H1 (cell line): ENCODE measurements around the gene GSG1L. TPM values are rescaled to one million over a fixed set of nuclear protein-coding genes. Genes with fewer than 3 reads are reported as not detected.

ENCODE experiments used
- CTCF ChIA-PET: fragments of 300-600 bp; sonication (Branson Sonifier 250); formaldehyde crosslinking; loops from one replicate; lab custom pipeline; 2021; ENCODE audit not compliant: partially characterized antibody; lab: Charles Lee
- POLR2A ChIA-PET: fragments of 300-600 bp; sonication (Branson Sonifier 250); formaldehyde crosslinking; loops from one replicate; lab custom pipeline; 2021; ENCODE audit warnings: inconsistent platforms; ENCODE audit not compliant: partially characterized antibody; lab: Charles Lee
- DNase-seq, 2 experiments: peaks; one replicate each; pipeline versions ENCODE4 v3.0.0 to v3.0.0-alpha.2; 2010 to 2022; ENCODE audit warnings: low spot score in 2 of 2, low read depth in 1 of 2, mixed read lengths in 1 of 2
- FAIRE-seq: peaks from 2 replicates; lab custom pipeline; 2011; peaks lifted over from hg19 to GRCh38; lab: Jason Lieb, UNC
- H2AFZ ChIP-seq: 2 replicates; pipeline ENCODE4 v1.8.1; 2012; ENCODE audit warnings: low read length, inconsistent platforms
- H2AK5ac ChIP-seq: 2 replicates; pipeline ENCODE4 v1.6.1; 2013; ENCODE audit warnings: low read depth, low read length
- H2BK120ac ChIP-seq: replicated peaks from 2 replicates; pipeline ENCODE3; 2013; ENCODE audit warnings: low read depth, low read length, inconsistent platforms
- H2BK12ac ChIP-seq: 2 replicates; pipeline ENCODE4 v1.6.1; 2013; ENCODE audit warnings: low read depth, low read length
- H2BK15ac ChIP-seq: 2 replicates; pipeline ENCODE4 v1.6.1; 2013; ENCODE audit warnings: low read length
- H2BK20ac ChIP-seq: 2 replicates; pipeline ENCODE4 v1.6.1; 2013; ENCODE audit warnings: low read length
- H2BK5ac ChIP-seq: 2 replicates; pipeline ENCODE4 v1.6.1; 2013; ENCODE audit warnings: low read depth, low read length
- H3K14ac ChIP-seq: 2 replicates; pipeline ENCODE4 v1.6.1; 2013; ENCODE audit warnings: inconsistent platforms; ENCODE audit not compliant: insufficient read length
- H3K18ac ChIP-seq: 2 replicates; pipeline ENCODE4 v1.6.1; 2013; ENCODE audit warnings: low read length; ENCODE audit errors: extremely low read depth
- H3K23ac ChIP-seq: 2 replicates; pipeline ENCODE4 v1.6.1; 2013; ENCODE audit warnings: inconsistent platforms; ENCODE audit not compliant: insufficient read length
- H3K23me2 ChIP-seq: 2 replicates; pipeline ENCODE4 v1.6.1; 2013; ENCODE audit warnings: low read depth, low read length
- H3K27ac ChIP-seq: 2 replicates; pipeline ENCODE4 v1.6.1; 2011; ENCODE audit warnings: low read depth, low read length, inconsistent platforms
- H3K27me3 ChIP-seq, 4 experiments: replicated peaks in 1 of 4; 1 replicate in 1 of 4; 2 replicates in 3 of 4; pipeline versions ENCODE4 v1.6.1 to v1.8.1; 2011 to 2013; ENCODE audit warnings: low read length in 3 of 4, mild to moderate bottlenecking in 3 of 4, inconsistent platforms in 2 of 4, mixed read lengths in 2 of 4, moderate library complexity in 1 of 4; ENCODE audit not compliant: control insufficient read depth in 3 of 4, insufficient read depth in 3 of 4; ENCODE audit errors: extremely low read depth in 1 of 4
- H3K36me3 ChIP-seq, 4 experiments: 2 replicates each; pipeline versions ENCODE4 v1.6.1 to v1.8.1; 2011 to 2013; ENCODE audit warnings: mild to moderate bottlenecking in 4 of 4, low read length in 3 of 4, moderate library complexity in 2 of 4, control low read depth in 1 of 4, inconsistent platforms in 1 of 4; ENCODE audit not compliant: insufficient read depth in 4 of 4, control insufficient read depth in 2 of 4
- H3K4ac ChIP-seq: replicated peaks from 2 replicates; pipeline ENCODE3; 2013; ENCODE audit warnings: low read length, low read depth, mixed read lengths, inconsistent platforms; ENCODE audit not compliant: insufficient read length
- H3K4me1 ChIP-seq, 4 experiments: replicated peaks in 1 of 4; 1 replicate in 1 of 4; 2 replicates in 3 of 4; pipeline versions ENCODE4 v1.6.1 to v1.8.1; 2011 to 2013; ENCODE audit warnings: low read length in 3 of 4, inconsistent platforms in 2 of 4, mixed read lengths in 1 of 4; ENCODE audit not compliant: insufficient read depth in 4 of 4, control insufficient read depth in 3 of 4
- H3K4me2 ChIP-seq, 2 experiments: 2 replicates each; pipeline versions ENCODE4 v1.6.1 to v1.8.1; 2011 to 2013; ENCODE audit warnings: low read depth in 2 of 2, low read length in 2 of 2, control low read depth in 1 of 2, inconsistent platforms in 1 of 2, mild to moderate bottlenecking in 1 of 2; ENCODE audit not compliant: insufficient read depth in 1 of 2
- H3K4me3 ChIP-seq, 4 experiments: fragments of 200-600, 300-600 bp in 1 of 4; sonication (generic), shearing (Covaris generic), sonication (Bioruptor Twin) in 1 of 4; 2 replicates each; pipeline versions ENCODE4 v1.5.1 to v1.8.1; 2011 to 2016; ENCODE audit warnings: low read length in 4 of 4, low read depth in 3 of 4, control low read depth in 2 of 4, inconsistent platforms in 2 of 4, mild to moderate bottlenecking in 2 of 4, mixed read lengths in 1 of 4, moderate library complexity in 1 of 4; ENCODE audit not compliant: insufficient read depth in 2 of 4; ENCODE audit errors: extremely low read depth in 1 of 4
- H3K56ac ChIP-seq: replicated peaks from 2 replicates; pipeline ENCODE3; 2013; ENCODE audit warnings: low read depth, mild to moderate bottlenecking, mixed read lengths, low read length, inconsistent platforms; ENCODE audit not compliant: insufficient read length
- H3K79me1 ChIP-seq: 2 replicates; pipeline ENCODE4 v1.6.1; 2013; ENCODE audit warnings: low read depth, low read length, control low read depth
- H3K79me2 ChIP-seq, 2 experiments: 2 replicates each; pipeline versions ENCODE4 v1.6.1 to v1.8.1; 2012 to 2013; ENCODE audit warnings: low read length in 2 of 2, mild to moderate bottlenecking in 2 of 2, inconsistent platforms in 1 of 2; ENCODE audit not compliant: insufficient read depth in 2 of 2, control insufficient read depth in 1 of 2
- H3K9ac ChIP-seq, 4 experiments: replicated peaks in 1 of 4; 1 replicate in 1 of 4; 2 replicates in 3 of 4; pipeline versions ENCODE4 v1.6.1 to v1.8.1; 2011 to 2013; ENCODE audit warnings: low read depth in 3 of 4, low read length in 3 of 4, control low read depth in 2 of 4, mild to moderate bottlenecking in 2 of 4, moderate library complexity in 2 of 4, inconsistent platforms in 1 of 4; ENCODE audit errors: extremely low read depth in 1 of 4
- H3K9me3 ChIP-seq, 2 experiments: 2 replicates each; pipeline versions ENCODE4 v1.6.1 to v1.8.1; 2012 to 2013; ENCODE audit warnings: mild to moderate bottlenecking in 2 of 2, moderate library complexity in 2 of 2, control low read depth in 1 of 2, inconsistent platforms in 1 of 2, low read depth in 1 of 2, low read length in 1 of 2, mixed read lengths in 1 of 2; ENCODE audit not compliant: insufficient read depth in 2 of 2
- H4K20me1 ChIP-seq, 2 experiments: replicated peaks in 1 of 2; 2 replicates each; pipeline versions ENCODE3 to v1.8.1; 2011 to 2013; ENCODE audit warnings: inconsistent platforms in 2 of 2, low read length in 2 of 2, mild to moderate bottlenecking in 1 of 2; ENCODE audit not compliant: insufficient read depth in 2 of 2, control insufficient read depth in 1 of 2
- H4K5ac ChIP-seq: 2 replicates; pipeline ENCODE4 v1.6.1; 2013; ENCODE audit warnings: low read length, low read depth, mixed read lengths, inconsistent platforms; ENCODE audit not compliant: insufficient read length
- H4K8ac ChIP-seq: 2 replicates; pipeline ENCODE4 v1.8.0; 2013; ENCODE audit warnings: mild to moderate bottlenecking, moderate library complexity, low read length, inconsistent platforms; ENCODE audit not compliant: insufficient read depth; ENCODE audit errors: extremely low read depth
- H4K91ac ChIP-seq: replicated peaks from 2 replicates; pipeline ENCODE3; 2013; ENCODE audit warnings: low read length, mixed read lengths, inconsistent platforms; ENCODE audit not compliant: insufficient read length
- CEBPB ChIP-seq: IDR thresholded peaks from 2 replicates; pipeline ENCODE4 v1.6.1; 2012; ENCODE audit warnings: low read depth, low read length
- CHD1 ChIP-seq: IDR thresholded peaks from 2 replicates; pipeline ENCODE4 v1.6.1; 2012; ENCODE audit warnings: low read depth, low read length, improper control_type of control experiment
- KDM1A ChIP-seq: fragments of 200-600, 300-600 bp; sonication (generic); IDR thresholded peaks from 2 replicates; pipeline ENCODE4 v1.7.1; 2016; ENCODE audit warnings: mild to moderate bottlenecking, low read length, borderline replicate concordance
- POLR2A ChIP-seq, 2 experiments: IDR thresholded peaks; 1 replicate in 1 of 2; 2 replicates in 1 of 2; pipeline ENCODE4 v1.6.1; 2011; ENCODE audit warnings: low read depth in 2 of 2, low read length in 2 of 2, mild to moderate bottlenecking in 2 of 2; ENCODE audit errors: control extremely low read depth in 1 of 2
- TAF1 ChIP-seq: IDR thresholded peaks from 2 replicates; pipeline ENCODE4 v1.6.1; 2011; ENCODE audit warnings: mild to moderate bottlenecking, low read depth, low read length
- WGBS, 2 experiments: shearing (Covaris generic) in 1 of 2; methylation state at CpG; one replicate each; pipeline versions ENCODE4 v1.1.6 to v1.1.7; 2013 to 2015; ENCODE audit warnings: low lambda C conversion rate in 2 of 2, mixed read lengths in 2 of 2, inconsistent platforms in 1 of 2, low coverage in 1 of 2, missing lambda C conversion rate in 1 of 2; ENCODE audit not compliant: insufficient replicate concordance in 2 of 2, insufficient coverage in 1 of 2, insufficient read length in 1 of 2; ENCODE audit errors: extremely low coverage in 1 of 2, missing lambda C conversion rate in 1 of 2; 5-methylcytosine and 5-hydroxymethylcytosine counted together
- polyA plus RNA-seq, 7 experiments: library from polyadenylated mRNA; depleted of rRNA in 3 of 7; stranded (reverse) in 5 of 7; unstranded in 2 of 7; fragments of >200 nt in 5 of 7; fragments of 200-250 nt in 2 of 7; gene quantifications; 1 replicate in 5 of 7; 2 replicates in 1 of 7; 4 replicates in 1 of 7; pipeline versions ENCODE4 v1.2.1 to v1.2.3, GENCODE V29; 2011 to 2013; ENCODE audit warnings: missing spikeins in 2 of 7, mixed read lengths in 2 of 7
- total RNA-seq: library from RNA; stranded (reverse); fragmentation: NEBNext Ultra II Directional; extraction: Animal tissue kit (Norgen Biotek cat#: 25700); gene quantifications from 2 replicates; pipeline ENCODE4 v1.2.1, GENCODE V29; 2021

GSG1L gene
- total and polyA plus RNA-seq, 2 of the 8 experiments (the other 6 are each of a cell fraction or from before 2014, with no cell fraction given): 0.71 to 1.1 TPM

DNA sequence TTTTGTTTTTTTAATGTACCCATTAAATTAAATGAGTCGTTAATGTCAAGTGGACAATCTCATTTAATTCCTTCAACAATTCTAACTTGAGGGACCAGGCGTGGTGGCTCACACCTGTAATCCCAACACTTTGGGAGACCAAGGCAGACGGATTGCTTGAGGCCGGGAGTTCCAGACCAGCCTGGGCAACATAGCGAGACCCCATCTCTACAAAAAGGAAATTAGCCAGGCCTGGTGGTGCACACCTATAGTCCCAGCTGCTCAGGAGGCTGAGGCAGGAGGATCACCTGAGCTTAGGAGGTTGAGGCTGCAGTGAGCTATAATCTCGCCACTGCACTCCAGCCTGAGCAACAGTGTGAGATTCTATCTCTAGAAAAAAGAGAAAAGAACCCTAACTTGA lies 20.7 kb upstream of the GSG1L start:
- Histone ChIP-seq H3K18ac (no peak overlapping the region), H2BK5ac (no peak overlapping the region), H3K4me2 (no peak overlapping the region), H3K23ac (no peak overlapping the region), H2AFZ (no peak overlapping the region), H3K79me2 (no peaks in the 10 kb centered on the region), H2BK120ac (no peak overlapping the region), H2BK12ac (no peak overlapping the region), H2AK5ac (no peak overlapping the region), H2BK20ac (no peak overlapping the region), H3K9ac (no peak overlapping the region), H3K79me1 (no peaks in the 10 kb centered on the region), H3K36me3 (no peaks in the 10 kb centered on the region), H3K4me1 (peaks cover 0 to 1% (median 0%) of the 10 kb centered on the region in 4 experiments; a peak in 1 of 7 replicates), H4K20me1 (peaks cover 0 to 4% of the 10 kb centered on the region in 2 experiments), H4K8ac (no peak overlapping the region), H3K4ac (no peak overlapping the region), H3K23me2 (peaks cover 7% of the 10 kb centered on the region; the same call in 1 of the 2 replicates), H3K56ac (no peak overlapping the region), H3K4me3 (no peak overlapping the region), H4K91ac (no peak overlapping the region), H3K27me3 (no peaks in the 10 kb centered on the region)
- CTCF ChIA-PET: interaction anchor here (0.8 to 1.0 kb wide), 2 partner anchors 14 to 414 kb away, joined by 3 read pairs; no protein-coding TSS in a partner anchor
- WGBS, 2 experiments: 93% methylated on average over 6 of the region's 6 CpGs; no CpG with 5 or more reads in 1 of the 2 experiments
- TF ChIP-seq CHD1: no peak
- no peak for TF ChIP-seq POLR2A (IDR thresholded peaks at IDR 0.05; ENCODE audit: control extremely low read depth in 1 of 2, low read depth in 2 of 2, low read length in 2 of 2)
- TF ChIP-seq CEBPB: no peak
- TF ChIP-seq KDM1A: no peak
- no peak for TF ChIP-seq TAF1
- TF ChIP-seq, all 59 proteins: peak for 0
- Histone ChIP-seq H3K27ac (no peak overlapping the region), H3K14ac (no peak overlapping the region), H3K9me3 (no peaks in the 10 kb centered on the region), H2BK15ac (no peak overlapping the region), H4K5ac (no peak overlapping the region)
- POLR2A ChIA-PET: no interaction called here
- no peak for DNase-seq
- no peak for FAIRE-seq
